ENCODE results near the gene COL19A1. TPM values are rescaled to one million over a fixed set of nuclear protein-coding genes. Genes with fewer than 3 reads are reported as not detected.

COL19A1 gene
- total RNA-seq, 2 donors from 2014 or later, result 1.4 to 1.5 TPM

GRCh38 chr6:70188202-70188601 is 321.8 kb downstream of the COL19A1 start:
- Mint-ChIP-seq H3K4me3 (no peak overlapping the region), H3K9me3 (no peaks in the 10 kb centered on the region), H3K36me3 (ENCODE audit: low read depth) (no peaks in the 10 kb centered on the region), H3K27me3 (ENCODE audit: insufficient read depth) (no peaks in the 10 kb centered on the region), H3K27ac (no peak overlapping the region), H3K4me1 (no peaks in the 10 kb centered on the region)
- Histone ChIP-seq H3K27ac (ENCODE audit: low read depth, low read length) (no peak overlapping the region), H3K9ac (ENCODE audit: extremely low read depth, low read length, poor library complexity, severe bottlenecking) (no peak overlapping the region), H3K4me3 (ENCODE audit: low read length) (no peak overlapping the region), H3K4me1 (ENCODE audit: control insufficient read depth, insufficient read depth, low read length) (no peaks in the 10 kb centered on the region), H3K27me3 (ENCODE audit: control insufficient read depth, insufficient read depth, low read length, poor library complexity, severe bottlenecking) (peaks cover 6% of the 10 kb centered on the region), H3K9me3 (ENCODE audit: control insufficient read depth, low read length) (no peaks in the 10 kb centered on the region), H3K36me3 (ENCODE audit: control insufficient read depth, insufficient read depth, low read length) (no peaks in the 10 kb centered on the region)
- WGBS, 2 experiments (ENCODE audit: insufficient coverage in 1 of 2, insufficient read length in 1 of 2), result 94 to 98% methylated on average over 3 to 6 of the region's 6 CpGs
- no peak for DNase-seq
- TF ChIP-seq CTCF (conservative IDR thresholded peaks at IDR 0.05), result no peak

- TF ChIP-seq CTCF (conservative IDR thresholded peaks at IDR 0.05), result no peak
- Histone ChIP-seq H3K36me3 (ENCODE audit: control insufficient read depth, insufficient read depth, low read length) (no peaks in the 10 kb centered on the region), H3K9ac (ENCODE audit: extremely low read depth, low read length, poor library complexity, severe bottlenecking) (no peak overlapping the region), H3K4me3 (ENCODE audit: low read length) (no peak overlapping the region), H3K4me1 (ENCODE audit: control insufficient read depth, insufficient read depth, low read length) (no peaks in the 10 kb centered on the region), H3K27me3 (ENCODE audit: control insufficient read depth, insufficient read depth, low read length, poor library complexity, severe bottlenecking) (no peaks in the 10 kb centered on the region), H3K9me3 (ENCODE audit: control insufficient read depth, low read length) (no peaks in the 10 kb centered on the region), H3K27ac (ENCODE audit: low read depth, low read length) (no peak overlapping the region)
- no peak for DNase-seq
- Mint-ChIP-seq H3K27me3 (ENCODE audit: insufficient read depth) (no peaks in the 10 kb centered on the region), H3K4me3 (no peak overlapping the region), H3K9me3 (no peaks in the 10 kb centered on the region), H3K36me3 (ENCODE audit: low read depth) (no peaks in the 10 kb centered on the region), H3K27ac (no peak overlapping the region), H3K4me1 (no peaks in the 10 kb centered on the region)
Measured at GRCh38 chr6:70194421-70194820, 328.1 kb downstream of the COL19A1 start.

GRCh38 chr6:70196531-70196930 is 330.2 kb downstream of the COL19A1 start:
- H3K4me3 ChIP-seq (ENCODE audit: low read length), result no peak overlapping the region
- H3K9ac ChIP-seq (ENCODE audit: extremely low read depth, low read length, poor library complexity, severe bottlenecking), result no peak overlapping the region
- Mint-ChIP-seq H3K27ac (no peak overlapping the region), H3K4me1 (no peaks in the 10 kb centered on the region), H3K4me3 (no peak overlapping the region), H3K9me3 (no peaks in the 10 kb centered on the region), H3K27me3 (ENCODE audit: insufficient read depth) (no peaks in the 10 kb centered on the region), H3K36me3 (ENCODE audit: low read depth) (no peaks in the 10 kb centered on the region)
- no peak overlapping the region for H3K27ac ChIP-seq (ENCODE audit: low read depth, low read length)
- no peak for DNase-seq
- H3K9me3 ChIP-seq (ENCODE audit: control insufficient read depth, low read length), result no peaks in the 10 kb centered on the region
- H3K4me1 ChIP-seq (ENCODE audit: control insufficient read depth, insufficient read depth, low read length), result no peaks in the 10 kb centered on the region
- WGBS, 2 experiments (ENCODE audit: insufficient coverage in 1 of 2, insufficient read length in 1 of 2), result 100% methylated on average over 1 of the region's 2 CpGs; no CpG with 5 or more reads in 1 of the 2 experiments
- H3K36me3 ChIP-seq (ENCODE audit: control insufficient read depth, insufficient read depth, low read length), result no peaks in the 10 kb centered on the region
- no peaks in the 10 kb centered on the region for H3K27me3 ChIP-seq (ENCODE audit: control insufficient read depth, insufficient read depth, low read length, poor library complexity, severe bottlenecking)
- no peak for TF ChIP-seq CTCF (conservative IDR thresholded peaks at IDR 0.05)
